ENCODE data around the gene ZNF423. TPM values are rescaled to one million over a fixed set of nuclear protein-coding genes. Genes with fewer than 3 reads are reported as not detected.

The ZNF423 gene
- total RNA-seq, 1 experiment from 2014 or later, result not detected

GRCh38 chr16:49730772-49731171 is 125.1 kb downstream of the ZNF423 start:
- no peak overlapping the region for H3K4me3 ChIP-seq (ENCODE audit: low read length)
- no peaks in the 10 kb centered on the region for H3K9me3 ChIP-seq (ENCODE audit: low read length)
- no peaks in the 10 kb centered on the region for H3K79me2 ChIP-seq (ENCODE audit: low read length)
- no peaks in the 10 kb centered on the region for H3K36me3 ChIP-seq (ENCODE audit: insufficient read depth, low read length)
- H3K4me2 ChIP-seq (ENCODE audit: low read depth, low read length, poor library complexity, severe bottlenecking), result no peak overlapping the region
- H3K4me1 ChIP-seq (ENCODE audit: low read length), result no peaks in the 10 kb centered on the region
- H4K20me1 ChIP-seq (ENCODE audit: insufficient read depth, low read depth, low read length), result no peaks in the 10 kb centered on the region
- no peak overlapping the region for H3K27ac ChIP-seq (ENCODE audit: low read length)
- H3K9me2 ChIP-seq (replicated peaks; ENCODE audit: insufficient read depth, low read length), result no peaks in the 10 kb centered on the region
- H3K9ac ChIP-seq (ENCODE audit: low read length), result no peak overlapping the region
- no peaks in the 10 kb centered on the region for H3K27me3 ChIP-seq (ENCODE audit: low read length)
- H2AFZ ChIP-seq (ENCODE audit: low read length), result no peak overlapping the region
- no peak for DNase-seq

- no peak overlapping the region for H3K9ac ChIP-seq (ENCODE audit: low read length)
- no peak overlapping the region for H3K27ac ChIP-seq (ENCODE audit: low read length)
- no peaks in the 10 kb centered on the region for H3K9me2 ChIP-seq (replicated peaks; ENCODE audit: insufficient read depth, low read length)
- DNase-seq, result no peak
- no peaks in the 10 kb centered on the region for H3K4me1 ChIP-seq (ENCODE audit: low read length)
- H3K79me2 ChIP-seq (ENCODE audit: low read length), result no peaks in the 10 kb centered on the region
- H3K4me3 ChIP-seq (ENCODE audit: low read length), result no peak overlapping the region
- H3K27me3 ChIP-seq (ENCODE audit: low read length), result no peaks in the 10 kb centered on the region
- no peaks in the 10 kb centered on the region for H3K36me3 ChIP-seq (ENCODE audit: insufficient read depth, low read length)
- no peak overlapping the region for H2AFZ ChIP-seq (ENCODE audit: low read length)
- no peaks in the 10 kb centered on the region for H4K20me1 ChIP-seq (ENCODE audit: insufficient read depth, low read depth, low read length)
- no peak overlapping the region for H3K4me2 ChIP-seq (ENCODE audit: low read depth, low read length, poor library complexity, severe bottlenecking)
- no peaks in the 10 kb centered on the region for H3K9me3 ChIP-seq (ENCODE audit: low read length)
Observed at GRCh38 chr16:49727611-49728010, 128.3 kb downstream of the ZNF423 start.

GRCh38 chr16:49726155-49726554 is 129.8 kb downstream of the ZNF423 start:
- no peaks in the 10 kb centered on the region for H3K27me3 ChIP-seq (ENCODE audit: low read length)
- no peaks in the 10 kb centered on the region for H3K9me3 ChIP-seq (ENCODE audit: low read length)
- H4K20me1 ChIP-seq (ENCODE audit: insufficient read depth, low read depth, low read length), result no peaks in the 10 kb centered on the region
- no peak overlapping the region for H3K4me3 ChIP-seq (ENCODE audit: low read length)
- H3K36me3 ChIP-seq (ENCODE audit: insufficient read depth, low read length), result no peaks in the 10 kb centered on the region
- no peaks in the 10 kb centered on the region for H3K4me1 ChIP-seq (ENCODE audit: low read length)
- H3K4me2 ChIP-seq (ENCODE audit: low read depth, low read length, poor library complexity, severe bottlenecking), result no peak overlapping the region
- no peak overlapping the region for H3K9ac ChIP-seq (ENCODE audit: low read length)
- no peak overlapping the region for H3K27ac ChIP-seq (ENCODE audit: low read length)
- H2AFZ ChIP-seq (ENCODE audit: low read length), result no peak overlapping the region
- DNase-seq, result no peak
- H3K9me2 ChIP-seq (replicated peaks; ENCODE audit: insufficient read depth, low read length), result no peaks in the 10 kb centered on the region
- H3K79me2 ChIP-seq (ENCODE audit: low read length), result no peaks in the 10 kb centered on the region

GRCh38 chr16:49725651-49726050 is 130.3 kb downstream of the ZNF423 start:
- Histone ChIP-seq H3K9me3 (ENCODE audit: low read length) (no peaks in the 10 kb centered on the region), H3K36me3 (ENCODE audit: insufficient read depth, low read length) (no peaks in the 10 kb centered on the region), H4K20me1 (ENCODE audit: insufficient read depth, low read depth, low read length) (no peaks in the 10 kb centered on the region), H3K27me3 (ENCODE audit: low read length) (no peaks in the 10 kb centered on the region), H3K9me2 (replicated peaks; ENCODE audit: insufficient read depth, low read length) (no peaks in the 10 kb centered on the region), H3K4me1 (ENCODE audit: low read length) (no peaks in the 10 kb centered on the region), H3K4me2 (ENCODE audit: low read depth, low read length, poor library complexity, severe bottlenecking) (no peak overlapping the region), H3K9ac (ENCODE audit: low read length) (no peak overlapping the region), H2AFZ (ENCODE audit: low read length) (no peak overlapping the region), H3K4me3 (ENCODE audit: low read length) (no peak overlapping the region), H3K79me2 (ENCODE audit: low read length) (no peaks in the 10 kb centered on the region), H3K27ac (ENCODE audit: low read length) (no peak overlapping the region)
- DNase-seq, result no peak

GRCh38 chr16:49724774-49725173 is 131.1 kb downstream of the ZNF423 start:
- Histone ChIP-seq H3K79me2 (ENCODE audit: low read length) (no peaks in the 10 kb centered on the region), H3K4me2 (ENCODE audit: low read depth, low read length, poor library complexity, severe bottlenecking) (no peak overlapping the region), H4K20me1 (ENCODE audit: insufficient read depth, low read depth, low read length) (no peaks in the 10 kb centered on the region), H3K27me3 (ENCODE audit: low read length) (no peaks in the 10 kb centered on the region), H2AFZ (ENCODE audit: low read length) (no peak overlapping the region), H3K4me3 (ENCODE audit: low read length) (no peak overlapping the region), H3K4me1 (ENCODE audit: low read length) (no peaks in the 10 kb centered on the region), H3K27ac (ENCODE audit: low read length) (no peak overlapping the region), H3K36me3 (ENCODE audit: insufficient read depth, low read length) (no peaks in the 10 kb centered on the region), H3K9me3 (ENCODE audit: low read length) (no peaks in the 10 kb centered on the region), H3K9me2 (replicated peaks; ENCODE audit: insufficient read depth, low read length) (no peaks in the 10 kb centered on the region), H3K9ac (ENCODE audit: low read length) (no peak overlapping the region)
- DNase-seq, result no peak

- H4K20me1 ChIP-seq (ENCODE audit: insufficient read depth, low read depth, low read length), result no peaks in the 10 kb centered on the region
- H3K27ac ChIP-seq (ENCODE audit: low read length), result no peak overlapping the region
- no peak overlapping the region for H3K9ac ChIP-seq (ENCODE audit: low read length)
- no peaks in the 10 kb centered on the region for H3K79me2 ChIP-seq (ENCODE audit: low read length)
- no peaks in the 10 kb centered on the region for H3K36me3 ChIP-seq (ENCODE audit: insufficient read depth, low read length)
- no peaks in the 10 kb centered on the region for H3K4me1 ChIP-seq (ENCODE audit: low read length)
- H3K4me3 ChIP-seq (ENCODE audit: low read length), result no peak overlapping the region
- no peak for DNase-seq
- no peak overlapping the region for H3K4me2 ChIP-seq (ENCODE audit: low read depth, low read length, poor library complexity, severe bottlenecking)
- H3K9me2 ChIP-seq (replicated peaks; ENCODE audit: insufficient read depth, low read length), result no peaks in the 10 kb centered on the region
- no peaks in the 10 kb centered on the region for H3K27me3 ChIP-seq (ENCODE audit: low read length)
- no peaks in the 10 kb centered on the region for H3K9me3 ChIP-seq (ENCODE audit: low read length)
- H2AFZ ChIP-seq (ENCODE audit: low read length), result no peak overlapping the region
Observed at GRCh38 chr16:49723310-49723709, 132.6 kb downstream of the ZNF423 start.

GRCh38 chr16:49720225-49720624 is 135.7 kb downstream of the ZNF423 start:
- H3K4me1 ChIP-seq (ENCODE audit: low read length), result no peaks in the 10 kb centered on the region
- DNase-seq, result no peak

GRCh38 chr16:49717689-49718088 is 138.2 kb downstream of the ZNF423 start:
- Histone ChIP-seq H2AFZ (ENCODE audit: low read length) (no peak overlapping the region), H3K4me3 (ENCODE audit: low read length) (no peak overlapping the region), H3K9me3 (ENCODE audit: low read length) (no peaks in the 10 kb centered on the region), H3K9ac (ENCODE audit: low read length) (no peak overlapping the region), H3K79me2 (ENCODE audit: low read length) (no peaks in the 10 kb centered on the region), H3K27me3 (ENCODE audit: low read length) (no peaks in the 10 kb centered on the region), H3K36me3 (ENCODE audit: insufficient read depth, low read length) (no peaks in the 10 kb centered on the region), H4K20me1 (ENCODE audit: insufficient read depth, low read depth, low read length) (no peaks in the 10 kb centered on the region), H3K4me2 (ENCODE audit: low read depth, low read length, poor library complexity, severe bottlenecking) (no peak overlapping the region), H3K9me2 (replicated peaks; ENCODE audit: insufficient read depth, low read length) (no peaks in the 10 kb centered on the region), H3K27ac (ENCODE audit: low read length) (no peak overlapping the region), H3K4me1 (ENCODE audit: low read length) (no peaks in the 10 kb centered on the region)
- no peak for DNase-seq

More at GRCh38 chr16:49720225-49720624, 135.7 kb downstream of the ZNF423 start:
- no peaks in the 10 kb centered on the region for H3K79me2 ChIP-seq (ENCODE audit: low read length)
- no peaks in the 10 kb centered on the region for H3K9me2 ChIP-seq (replicated peaks; ENCODE audit: insufficient read depth, low read length)
- H3K4me2 ChIP-seq (ENCODE audit: low read depth, low read length, poor library complexity, severe bottlenecking), result no peak overlapping the region
- H4K20me1 ChIP-seq (ENCODE audit: insufficient read depth, low read depth, low read length), result no peaks in the 10 kb centered on the region
- no peak overlapping the region for H3K4me3 ChIP-seq (ENCODE audit: low read length)
- H3K27me3 ChIP-seq (ENCODE audit: low read length), result no peaks in the 10 kb centered on the region
- H3K9ac ChIP-seq (ENCODE audit: low read length), result no peak overlapping the region
- no peak overlapping the region for H2AFZ ChIP-seq (ENCODE audit: low read length)
- H3K27ac ChIP-seq (ENCODE audit: low read length), result no peak overlapping the region
- no peaks in the 10 kb centered on the region for H3K36me3 ChIP-seq (ENCODE audit: insufficient read depth, low read length)
- no peaks in the 10 kb centered on the region for H3K9me3 ChIP-seq (ENCODE audit: low read length)
